ENCODE measurements around the gene EVI5.

DNA sequence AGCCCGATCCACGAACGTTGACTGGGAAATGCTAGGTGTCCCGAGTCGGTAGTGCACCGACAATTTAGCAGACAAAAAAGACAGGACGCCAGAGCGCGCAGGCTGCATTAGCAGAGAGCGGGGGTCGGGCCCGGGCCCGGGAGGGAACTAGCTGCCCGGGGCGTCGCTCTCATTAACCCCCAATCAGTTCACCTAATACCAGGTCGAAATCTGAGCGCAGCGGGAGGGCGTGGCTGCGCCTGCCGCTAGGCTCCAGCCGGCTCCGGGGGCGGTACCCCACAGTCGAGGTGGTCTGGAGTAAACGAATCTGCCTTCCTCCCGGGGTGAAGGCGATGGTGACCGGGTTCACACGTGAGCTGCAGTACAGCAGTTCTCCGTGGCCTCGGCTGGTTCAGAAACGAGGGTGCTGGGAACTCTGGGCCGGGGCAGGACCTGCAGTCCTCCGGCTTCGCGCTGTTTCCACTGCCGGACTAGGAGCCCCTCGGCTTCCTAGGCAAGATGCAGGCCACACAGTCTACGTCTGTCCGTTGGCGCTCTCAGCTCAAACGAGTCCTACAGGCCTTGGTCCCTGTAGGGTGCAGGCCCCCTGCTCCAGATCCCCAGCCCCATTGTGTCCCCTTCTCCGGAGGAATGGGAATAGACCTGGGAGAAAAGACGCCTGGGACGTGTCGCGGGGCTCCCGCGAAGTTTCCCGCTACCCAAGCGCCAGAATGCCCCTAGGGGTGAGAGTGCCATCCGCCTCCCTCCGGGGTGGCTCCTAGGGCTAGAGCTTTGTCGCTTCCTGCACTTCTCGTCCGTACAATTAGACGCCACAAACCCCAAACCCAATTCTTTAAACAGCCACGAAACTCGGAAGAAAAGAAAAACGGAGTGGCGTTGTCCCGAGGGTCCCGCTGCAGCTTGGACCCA, 300.2 kb downstream of the EVI5 start:
- TF ChIP-seq, protein P1, sequence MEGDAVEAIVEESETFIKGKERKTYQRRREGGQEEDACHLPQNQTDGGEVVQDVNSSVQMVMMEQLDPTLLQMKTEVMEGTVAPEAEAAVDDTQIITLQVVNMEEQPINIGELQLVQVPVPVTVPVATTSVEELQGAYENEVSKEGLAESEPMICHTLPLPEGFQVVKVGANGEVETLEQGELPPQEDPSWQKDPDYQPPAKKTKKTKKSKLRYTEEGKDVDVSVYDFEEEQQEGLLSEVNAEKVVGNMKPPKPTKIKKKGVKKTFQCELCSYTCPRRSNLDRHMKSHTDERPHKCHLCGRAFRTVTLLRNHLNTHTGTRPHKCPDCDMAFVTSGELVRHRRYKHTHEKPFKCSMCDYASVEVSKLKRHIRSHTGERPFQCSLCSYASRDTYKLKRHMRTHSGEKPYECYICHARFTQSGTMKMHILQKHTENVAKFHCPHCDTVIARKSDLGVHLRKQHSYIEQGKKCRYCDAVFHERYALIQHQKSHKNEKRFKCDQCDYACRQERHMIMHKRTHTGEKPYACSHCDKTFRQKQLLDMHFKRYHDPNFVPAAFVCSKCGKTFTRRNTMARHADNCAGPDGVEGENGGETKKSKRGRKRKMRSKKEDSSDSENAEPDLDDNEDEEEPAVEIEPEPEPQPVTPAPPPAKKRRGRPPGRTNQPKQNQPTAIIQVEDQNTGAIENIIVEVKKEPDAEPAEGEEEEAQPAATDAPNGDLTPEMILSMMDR (IDR thresholded peaks at IDR 0.05; ENCODE audit: insufficient read depth, low read depth, low read length): no peak
- peak; percentile 91 for TF ChIP-seq EZH2 (IDR thresholded peaks at IDR 0.05; ENCODE audit: insufficient read depth, low read length)
